A549 treated with Mapracorat at 1 μM for 4 hours (cell line): ENCODE data around the gene RRBP1. TPM values are rescaled to one million over a fixed set of nuclear protein-coding genes. Genes with fewer than 3 reads are reported as not detected.

Experiments used
- total RNA-seq: library from RNA; stranded (reverse); fragments of 200-300 nt; extraction: Qiagen RNA extraction; gene quantifications from 5 replicates; pipeline ENCODE4 v1.2.3, GENCODE V29; 2022

The RRBP1 gene
- total RNA-seq = 103 to 149 TPM (median 138 TPM) in 5 replicates

GRCh38 chr20:17682103-17682888, at the start of gene RRBP1:
TSS of gene RRBP1 (minus strand) at chr20:17682242. CDS start at chr20:17660507, 21,735 bp downstream.

GRCh38 chr20:17699931-17700351, 17.9 kb upstream of the RRBP1 start, which contains the start of gene BANF2:
TSS of gene BANF2 (plus strand) at chr20:17699966. CDS start at chr20:17725026, 25,060 bp downstream.

GRCh38 chr20:17569616-17570346, 112.3 kb downstream of the RRBP1 start, which contains the start of gene DSTN:
TSS of gene DSTN (plus strand) at chr20:17570075. CDS start at chr20:17570209, 134 bp downstream.

Other genes starting within 250 kb of the RRBP1 start
- 3.7 to 5.1 TPM (median 4.1 TPM) in 5 replicates for gene BFSP1, start 150.9 kb downstream of the RRBP1 start, total RNA-seq
- gene DSTN, start 112.2 kb downstream of the RRBP1 start, total RNA-seq = 640 to 860 TPM (median 697 TPM) in 5 replicates
- gene BANF2, start 17.7 kb upstream of the RRBP1 start, total RNA-seq = not detected in 5 replicates